Measurements from ENCODE around the gene INAFM2. TPM values are rescaled to one million over a fixed set of nuclear protein-coding genes. Genes with fewer than 3 reads are reported as not detected.

Gene INAFM2
- total RNA-seq, 2 donors from 2014 or later = 63.8 to 79.2 TPM

GRCh38 chr15:40367371-40367685, 43.8 kb downstream of the INAFM2 start:
- Histone ChIP-seq H3K4me3 (peak overlapping the region; percentile 63), H3K4me1 (ENCODE audit: control insufficient read depth in 1 of 2, low read depth in 2 of 2) (peaks cover 5 to 28% of the 10 kb centered on the region in 2 donors), H3K36me3 (no peaks in the 10 kb centered on the region), H3K9me3 (no peaks in the 10 kb centered on the region), H3K27ac (no peak overlapping the region), H3K27me3 (replicated peaks; ENCODE audit: insufficient read depth) (no peaks in the 10 kb centered on the region)
- DNase-seq (ENCODE audit: low spot score) (no peak), ATAC-seq (ENCODE audit: insufficient number of reproducible peaks, low FRiP score, low read depth) (no peak)
- TF ChIP-seq, protein P1, sequence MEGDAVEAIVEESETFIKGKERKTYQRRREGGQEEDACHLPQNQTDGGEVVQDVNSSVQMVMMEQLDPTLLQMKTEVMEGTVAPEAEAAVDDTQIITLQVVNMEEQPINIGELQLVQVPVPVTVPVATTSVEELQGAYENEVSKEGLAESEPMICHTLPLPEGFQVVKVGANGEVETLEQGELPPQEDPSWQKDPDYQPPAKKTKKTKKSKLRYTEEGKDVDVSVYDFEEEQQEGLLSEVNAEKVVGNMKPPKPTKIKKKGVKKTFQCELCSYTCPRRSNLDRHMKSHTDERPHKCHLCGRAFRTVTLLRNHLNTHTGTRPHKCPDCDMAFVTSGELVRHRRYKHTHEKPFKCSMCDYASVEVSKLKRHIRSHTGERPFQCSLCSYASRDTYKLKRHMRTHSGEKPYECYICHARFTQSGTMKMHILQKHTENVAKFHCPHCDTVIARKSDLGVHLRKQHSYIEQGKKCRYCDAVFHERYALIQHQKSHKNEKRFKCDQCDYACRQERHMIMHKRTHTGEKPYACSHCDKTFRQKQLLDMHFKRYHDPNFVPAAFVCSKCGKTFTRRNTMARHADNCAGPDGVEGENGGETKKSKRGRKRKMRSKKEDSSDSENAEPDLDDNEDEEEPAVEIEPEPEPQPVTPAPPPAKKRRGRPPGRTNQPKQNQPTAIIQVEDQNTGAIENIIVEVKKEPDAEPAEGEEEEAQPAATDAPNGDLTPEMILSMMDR (IDR thresholded peaks at IDR 0.05) = no peak

- TF ChIP-seq, protein P1 (IDR thresholded peaks at IDR 0.05) = peak; percentile 83
- Histone ChIP-seq H3K4me3 (peak overlapping the region; percentile 63), H3K36me3 (no peaks in the 10 kb centered on the region), H3K27me3 (replicated peaks; ENCODE audit: insufficient read depth) (no peaks in the 10 kb centered on the region), H3K4me1 (ENCODE audit: control insufficient read depth in 1 of 2, low read depth in 2 of 2) (peaks cover 5 to 28% of the 10 kb centered on the region in 2 donors), H3K27ac (no peak overlapping the region), H3K9me3 (no peaks in the 10 kb centered on the region)
- ATAC-seq (ENCODE audit: insufficient number of reproducible peaks, low FRiP score, low read depth) = peak; percentile 60
- peak; percentile 37 for DNase-seq (ENCODE audit: low spot score)
Observed at GRCh38 chr15:40367686-40368611, 44.5 kb downstream of the INAFM2 start.

DNA sequence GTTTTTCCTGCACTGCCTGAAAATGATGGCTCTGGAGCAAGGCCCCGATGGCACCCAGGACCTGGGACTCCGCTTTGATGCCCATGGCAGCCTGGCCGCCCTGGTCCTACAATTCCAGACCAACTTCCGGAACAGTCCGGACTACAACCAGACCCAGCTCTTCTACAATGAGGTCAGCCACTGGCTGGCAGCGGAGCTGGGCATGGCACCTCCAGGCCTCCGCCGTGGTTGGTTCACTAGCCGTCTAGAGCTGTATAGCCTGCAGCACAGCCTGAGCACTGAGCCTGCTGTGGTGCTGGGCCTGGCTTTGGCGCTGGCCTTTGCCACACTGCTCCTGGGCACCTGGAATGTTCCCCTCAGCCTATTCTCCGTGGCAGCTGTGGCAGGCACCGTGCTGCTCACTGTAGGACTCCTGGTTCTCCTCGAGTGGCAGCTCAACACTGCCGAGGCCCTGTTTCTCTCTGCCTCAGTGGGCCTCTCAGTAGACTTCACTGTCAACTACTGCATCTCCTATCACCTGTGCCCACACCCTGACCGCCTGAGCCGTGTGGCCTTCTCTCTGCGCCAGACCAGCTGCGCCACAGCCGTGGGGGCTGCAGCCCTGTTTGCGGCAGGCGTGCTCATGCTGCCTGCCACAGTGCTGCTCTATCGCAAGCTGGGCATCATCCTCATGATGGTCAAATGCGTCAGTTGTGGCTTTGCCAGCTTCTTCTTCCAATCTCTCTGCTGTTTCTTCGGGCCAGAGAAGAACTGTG, 45.4 kb downstream of the INAFM2 start:
- no peaks in the 10 kb centered on the region for H3K9me3 ChIP-seq

DNA sequence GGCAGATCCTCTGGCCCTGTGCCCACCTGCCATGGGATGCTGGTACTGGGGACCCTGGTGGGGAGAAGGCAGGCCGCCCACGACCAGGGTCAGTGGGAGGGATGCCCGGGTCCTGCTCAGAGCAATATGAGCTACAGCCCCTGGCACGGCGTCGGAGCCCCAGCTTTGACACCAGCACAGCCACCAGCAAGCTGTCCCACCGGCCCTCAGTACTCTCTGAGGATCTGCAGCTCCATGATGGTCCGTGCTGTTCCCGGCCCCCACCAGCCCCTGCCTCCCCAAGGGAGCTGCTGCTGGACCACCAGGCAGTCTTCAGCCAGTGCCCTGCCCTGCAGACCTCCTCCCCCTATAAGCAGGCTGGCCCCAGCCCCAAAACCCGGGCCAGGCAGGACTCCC, 46.0 kb downstream of the INAFM2 start:
- Histone ChIP-seq H3K9me3 (no peaks in the 10 kb centered on the region), H3K4me1 (ENCODE audit: control insufficient read depth in 1 of 2, low read depth in 2 of 2) (peaks cover 5 to 28% of the 10 kb centered on the region in 2 donors), H3K27ac (no peak overlapping the region), H3K27me3 (replicated peaks; ENCODE audit: insufficient read depth) (no peaks in the 10 kb centered on the region), H3K36me3 (no peaks in the 10 kb centered on the region), H3K4me3 (no peak overlapping the region)
- DNase-seq (ENCODE audit: low spot score) (no peak), ATAC-seq (ENCODE audit: insufficient number of reproducible peaks, low FRiP score, low read depth) (no peak)
- TF ChIP-seq, protein P1 (IDR thresholded peaks at IDR 0.05) = no peak

More for the DNA sequence above, 45.4 kb downstream of the INAFM2 start:
- Histone ChIP-seq H3K27ac (no peak overlapping the region), H3K27me3 (replicated peaks; ENCODE audit: insufficient read depth) (no peaks in the 10 kb centered on the region), H3K36me3 (no peaks in the 10 kb centered on the region), H3K4me1 (ENCODE audit: control insufficient read depth in 1 of 2, low read depth in 2 of 2) (peaks cover 5 to 28% of the 10 kb centered on the region in 2 donors), H3K4me3 (no peak overlapping the region)
- TF ChIP-seq, protein P1 (IDR thresholded peaks at IDR 0.05) = no peak
- DNase-seq (ENCODE audit: low spot score) (no peak), ATAC-seq (ENCODE audit: insufficient number of reproducible peaks, low FRiP score, low read depth) (no peak)

DNA sequence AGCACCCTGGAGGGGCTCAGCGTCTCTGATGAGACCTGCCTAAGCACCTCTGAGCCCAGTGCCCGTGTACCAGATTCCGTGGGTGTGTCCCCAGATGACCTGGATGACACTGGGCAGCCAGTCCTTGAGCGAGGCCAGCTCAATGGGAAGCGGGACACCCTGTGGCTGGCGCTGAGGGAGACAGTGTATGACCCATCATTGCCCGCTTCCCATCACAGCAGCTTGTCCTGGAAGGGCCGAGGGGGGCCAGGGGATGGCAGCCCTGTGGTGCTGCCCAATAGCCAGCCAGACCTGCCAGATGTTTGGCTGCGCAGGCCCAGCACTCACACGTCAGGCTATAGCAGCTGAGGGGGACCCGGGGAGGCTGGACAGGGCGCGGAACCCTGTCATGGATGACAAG, 46.5 kb downstream of the INAFM2 start:
- H3K4me1 ChIP-seq (ENCODE audit: control insufficient read depth in 1 of 2, low read depth in 2 of 2) = peaks cover 5 to 28% of the 10 kb centered on the region in 2 donors
- H3K27me3 ChIP-seq (replicated peaks; ENCODE audit: insufficient read depth) = no peaks in the 10 kb centered on the region
- no peaks in the 10 kb centered on the region for H3K9me3 ChIP-seq
- TF ChIP-seq, protein P1 (IDR thresholded peaks at IDR 0.05) = no peak
- DNase-seq (ENCODE audit: low spot score) (no peak), ATAC-seq (ENCODE audit: insufficient number of reproducible peaks, low FRiP score, low read depth) (no peak)
- no peaks in the 10 kb centered on the region for H3K36me3 ChIP-seq
- no peak overlapping the region for H3K4me3 ChIP-seq
- H3K27ac ChIP-seq = no peak overlapping the region

Measured in thoracic aorta (tissue), 2 donors.